Measurements from ENCODE around the gene STRN4.
"Not testable (repeated sequence)": the region's sequence is repeated elsewhere in the genome, so short reads cannot be mapped to it uniquely, and the experiment has no call there.

The STRN4 gene

GRCh38 chr19:46775642-46776258 lies 29.5 kb upstream of the STRN4 start:
- in situ Hi-C loops (cut with MboI; ENCODE audit: low sequenced_read_pairs), result no loop called here

GRCh38 chr19:46773018-46773399 lies 26.8 kb upstream of the STRN4 start:
- in situ Hi-C loops (cut with MboI; ENCODE audit: low sequenced_read_pairs), result no loop called here

GRCh38 chr19:46772170-46773017 lies 26.1 kb upstream of the STRN4 start:
- in situ Hi-C loops (cut with MboI; ENCODE audit: low sequenced_read_pairs), result no loop called here

- in situ Hi-C loops (cut with MboI; ENCODE audit: low sequenced_read_pairs), result not testable (repeated sequence)
Measured at GRCh38 chr19:46768746-46769145, 22.5 kb upstream of the STRN4 start.

GRCh38 chr19:46766569-46767317 lies 20.5 kb upstream of the STRN4 start:
- in situ Hi-C loops (cut with MboI; ENCODE audit: low sequenced_read_pairs), result no loop called here

GRCh38 chr19:46764817-46765291 lies 18.6 kb upstream of the STRN4 start:
- in situ Hi-C loops (cut with MboI; ENCODE audit: low sequenced_read_pairs), result no loop called here

GRCh38 chr19:46762245-46762890 lies 16.1 kb upstream of the STRN4 start:
- in situ Hi-C loops (cut with MboI; ENCODE audit: low sequenced_read_pairs), result no loop called here

- in situ Hi-C loops (cut with MboI; ENCODE audit: low sequenced_read_pairs), result no loop called here
Measured at GRCh38 chr19:46761418-46761831, 15.2 kb upstream of the STRN4 start.

- in situ Hi-C loops (cut with MboI; ENCODE audit: low sequenced_read_pairs), result not testable (repeated sequence)
Measured at GRCh38 chr19:46760897-46761296, 14.6 kb upstream of the STRN4 start.

GRCh38 chr19:46760363-46760762 lies 14.1 kb upstream of the STRN4 start:
- in situ Hi-C loops (cut with MboI; ENCODE audit: low sequenced_read_pairs), result no loop called here

GRCh38 chr19:46759817-46760333 lies 13.6 kb upstream of the STRN4 start:
- in situ Hi-C loops (cut with MboI; ENCODE audit: low sequenced_read_pairs), result no loop called here

GRCh38 chr19:46759206-46759605 lies 13.0 kb upstream of the STRN4 start:
- in situ Hi-C loops (cut with MboI; ENCODE audit: low sequenced_read_pairs), result no loop called here

GRCh38 chr19:46756544-46756888 lies 10.3 kb upstream of the STRN4 start:
- in situ Hi-C loops (cut with MboI; ENCODE audit: low sequenced_read_pairs), result no loop called here

- in situ Hi-C loops (cut with MboI; ENCODE audit: low sequenced_read_pairs), result no loop called here
Measured at GRCh38 chr19:46755853-46756543, 9.7 kb upstream of the STRN4 start.

GRCh38 chr19:46755077-46755852 lies 9.0 kb upstream of the STRN4 start:
- in situ Hi-C loops (cut with MboI; ENCODE audit: low sequenced_read_pairs), result no loop called here

GRCh38 chr19:46753420-46754155 lies 7.3 kb upstream of the STRN4 start:
- in situ Hi-C loops (cut with MboI; ENCODE audit: low sequenced_read_pairs), result loop anchor here (5.0 kb wide), 1 partner anchor 89 kb away; no protein-coding TSS in a partner anchor

GRCh38 chr19:46748325-46749109 lies 2.3 kb upstream of the STRN4 start:
- in situ Hi-C loops (cut with MboI; ENCODE audit: low sequenced_read_pairs), result no loop called here

Data from HL-60/S4 (cell line).